ENCODE measurements around the gene CDH22.

Gene CDH22

DNA sequence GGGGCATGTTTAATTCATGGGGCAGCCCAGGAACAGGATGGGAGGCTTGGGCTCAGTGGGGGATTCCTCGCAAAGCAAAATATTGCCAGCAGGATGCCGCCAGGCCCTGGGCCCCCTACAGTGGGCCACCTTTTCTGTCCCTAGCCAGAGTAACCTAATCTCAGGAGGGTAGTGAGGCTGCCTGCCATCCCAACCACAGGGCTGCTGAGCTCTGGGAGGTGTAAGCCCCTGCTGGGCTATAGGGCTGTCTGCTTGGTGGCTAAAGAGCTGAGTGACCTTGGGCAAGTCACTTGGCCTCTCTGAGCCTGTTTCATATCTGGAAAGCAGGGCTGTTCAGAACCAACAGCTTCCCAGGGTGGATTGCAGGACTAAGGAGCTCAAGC, 35.7 kb upstream of the CDH22 start:
- TF ChIP-seq FOXP2 (optimal IDR thresholded peaks at IDR 0.05; ENCODE audit: borderline replicate concordance, extremely low read depth, extremely low read length, insufficient read depth): no peak
- TF ChIP-seq, protein P1, sequence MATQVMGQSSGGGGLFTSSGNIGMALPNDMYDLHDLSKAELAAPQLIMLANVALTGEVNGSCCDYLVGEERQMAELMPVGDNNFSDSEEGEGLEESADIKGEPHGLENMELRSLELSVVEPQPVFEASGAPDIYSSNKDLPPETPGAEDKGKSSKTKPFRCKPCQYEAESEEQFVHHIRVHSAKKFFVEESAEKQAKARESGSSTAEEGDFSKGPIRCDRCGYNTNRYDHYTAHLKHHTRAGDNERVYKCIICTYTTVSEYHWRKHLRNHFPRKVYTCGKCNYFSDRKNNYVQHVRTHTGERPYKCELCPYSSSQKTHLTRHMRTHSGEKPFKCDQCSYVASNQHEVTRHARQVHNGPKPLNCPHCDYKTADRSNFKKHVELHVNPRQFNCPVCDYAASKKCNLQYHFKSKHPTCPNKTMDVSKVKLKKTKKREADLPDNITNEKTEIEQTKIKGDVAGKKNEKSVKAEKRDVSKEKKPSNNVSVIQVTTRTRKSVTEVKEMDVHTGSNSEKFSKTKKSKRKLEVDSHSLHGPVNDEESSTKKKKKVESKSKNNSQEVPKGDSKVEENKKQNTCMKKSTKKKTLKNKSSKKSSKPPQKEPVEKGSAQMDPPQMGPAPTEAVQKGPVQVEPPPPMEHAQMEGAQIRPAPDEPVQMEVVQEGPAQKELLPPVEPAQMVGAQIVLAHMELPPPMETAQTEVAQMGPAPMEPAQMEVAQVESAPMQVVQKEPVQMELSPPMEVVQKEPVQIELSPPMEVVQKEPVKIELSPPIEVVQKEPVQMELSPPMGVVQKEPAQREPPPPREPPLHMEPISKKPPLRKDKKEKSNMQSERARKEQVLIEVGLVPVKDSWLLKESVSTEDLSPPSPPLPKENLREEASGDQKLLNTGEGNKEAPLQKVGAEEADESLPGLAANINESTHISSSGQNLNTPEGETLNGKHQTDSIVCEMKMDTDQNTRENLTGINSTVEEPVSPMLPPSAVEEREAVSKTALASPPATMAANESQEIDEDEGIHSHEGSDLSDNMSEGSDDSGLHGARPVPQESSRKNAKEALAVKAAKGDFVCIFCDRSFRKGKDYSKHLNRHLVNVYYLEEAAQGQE (IDR thresholded peaks at IDR 0.05; ENCODE audit: insufficient read depth in 1 of 2, low read depth in 2 of 2, low read length in 2 of 2): no peak
- TF ChIP-seq TAF1 (IDR thresholded peaks at IDR 0.05; ENCODE audit: borderline replicate concordance, insufficient read depth, low read length): no peak
- no peak for TF ChIP-seq POLR2AphosphoS5 (IDR thresholded peaks at IDR 0.05; ENCODE audit: low read depth, low read length)
- TF ChIP-seq SIN3A (IDR thresholded peaks at IDR 0.05; ENCODE audit: borderline replicate concordance, insufficient read depth, low read length): no peak

DNA sequence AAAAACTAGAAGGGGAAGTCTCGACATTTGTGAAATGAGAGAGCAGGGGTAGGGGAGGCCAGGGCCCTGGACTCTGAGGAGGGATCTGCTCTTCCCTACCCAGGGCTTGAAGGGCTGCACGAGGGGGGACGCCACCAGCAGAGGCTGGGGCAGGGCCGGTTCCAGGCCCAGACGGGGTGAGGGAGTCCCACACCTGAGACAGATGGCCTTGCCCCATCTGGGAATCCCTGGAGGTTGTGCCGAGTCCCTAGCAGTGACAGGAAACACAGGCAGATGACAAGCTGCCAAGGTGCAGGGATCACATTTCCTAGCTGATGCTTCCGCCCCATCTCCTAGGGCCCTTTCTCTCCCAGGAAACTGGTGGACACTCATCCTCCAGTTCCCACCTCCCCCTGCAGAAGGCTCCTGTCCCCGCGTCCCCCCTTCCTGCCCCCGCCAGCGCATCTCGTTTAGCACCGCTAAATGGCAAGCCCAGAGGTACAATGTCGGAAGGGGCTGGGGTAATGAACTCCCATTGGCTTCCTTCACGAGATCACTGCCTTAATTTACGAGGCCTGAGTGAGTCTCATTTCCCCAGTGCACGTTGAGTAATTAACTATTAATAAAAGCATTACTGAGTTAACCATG, 35.2 kb upstream of the CDH22 start:
- TF ChIP-seq, protein P1 (IDR thresholded peaks at IDR 0.05; ENCODE audit: insufficient read depth in 1 of 2, low read depth in 2 of 2, low read length in 2 of 2): no peak
- no peak for TF ChIP-seq FOXP2 (optimal IDR thresholded peaks at IDR 0.05; ENCODE audit: borderline replicate concordance, extremely low read depth, extremely low read length, insufficient read depth)
- TF ChIP-seq TAF1 (IDR thresholded peaks at IDR 0.05; ENCODE audit: borderline replicate concordance, insufficient read depth, low read length): no peak
- TF ChIP-seq SIN3A (IDR thresholded peaks at IDR 0.05; ENCODE audit: borderline replicate concordance, insufficient read depth, low read length): no peak
- TF ChIP-seq POLR2AphosphoS5 (IDR thresholded peaks at IDR 0.05; ENCODE audit: low read depth, low read length): no peak

DNA sequence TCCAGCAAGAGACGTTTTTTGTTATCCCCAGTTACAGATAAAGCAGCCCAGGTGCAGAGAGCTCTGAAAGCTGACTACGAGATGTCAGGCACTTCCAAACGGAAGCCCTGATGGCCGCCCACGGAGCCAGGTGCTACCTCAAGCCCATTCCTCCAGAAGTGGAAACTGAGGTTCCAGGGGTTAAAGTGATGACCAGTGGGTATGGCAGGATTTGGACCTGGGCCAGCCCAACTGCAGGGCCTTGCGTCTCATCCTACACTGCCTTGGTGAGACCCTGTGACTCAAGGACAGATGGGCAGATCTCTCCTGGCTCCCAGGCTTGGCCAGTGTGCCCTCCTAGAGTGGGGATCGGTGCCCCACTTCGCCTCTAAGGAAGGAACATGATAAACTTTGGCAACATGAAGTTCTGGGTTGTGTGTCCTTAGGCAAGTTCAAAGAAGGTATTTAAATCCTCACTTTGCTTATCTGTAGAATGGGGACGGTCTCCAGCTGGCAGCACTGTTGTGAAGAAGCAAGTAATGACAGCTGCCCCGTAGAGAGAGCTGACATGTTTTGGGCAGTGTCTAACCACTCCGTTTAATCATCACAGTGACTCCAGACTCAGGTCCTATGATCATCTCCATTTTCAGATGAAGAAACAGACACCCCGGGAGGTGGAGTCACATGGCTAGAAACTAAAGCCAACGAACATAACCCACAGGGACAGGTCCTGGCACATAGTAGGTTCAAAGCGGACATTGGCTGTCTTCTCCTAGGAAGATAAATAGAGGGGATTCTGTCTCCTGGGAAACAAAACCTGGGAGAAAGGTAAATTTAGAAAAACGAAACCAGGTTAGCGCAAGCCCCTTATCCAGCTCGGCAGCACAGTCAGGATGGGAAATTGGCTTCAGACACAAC, 34.4 kb upstream of the CDH22 start:
- TF ChIP-seq, protein P1 (IDR thresholded peaks at IDR 0.05; ENCODE audit: insufficient read depth in 1 of 2, low read depth in 2 of 2, low read length in 2 of 2): no peak
- no peak for TF ChIP-seq POLR2AphosphoS5 (IDR thresholded peaks at IDR 0.05; ENCODE audit: low read depth, low read length)
- no peak for TF ChIP-seq FOXP2 (optimal IDR thresholded peaks at IDR 0.05; ENCODE audit: borderline replicate concordance, extremely low read depth, extremely low read length, insufficient read depth)
- no peak for TF ChIP-seq TAF1 (IDR thresholded peaks at IDR 0.05; ENCODE audit: borderline replicate concordance, insufficient read depth, low read length)
- TF ChIP-seq SIN3A (IDR thresholded peaks at IDR 0.05; ENCODE audit: borderline replicate concordance, insufficient read depth, low read length): no peak

DNA sequence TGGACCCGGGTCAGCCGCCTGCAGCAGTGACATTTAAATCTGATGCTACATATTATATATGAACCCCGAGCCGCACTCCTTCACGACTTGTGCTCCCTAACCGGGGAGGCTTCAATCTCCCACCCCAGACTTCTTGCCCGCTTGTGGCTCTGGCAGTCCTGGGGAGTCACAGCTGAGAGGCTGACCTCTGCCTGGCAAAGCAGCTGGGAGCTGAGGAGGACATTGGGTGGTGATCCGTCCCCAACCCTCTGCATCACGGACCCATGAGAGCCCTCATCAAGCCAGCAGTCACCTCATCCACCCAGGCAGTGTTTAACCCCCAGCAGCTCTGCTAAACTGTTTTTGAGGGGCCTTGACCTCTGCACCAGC, 33.7 kb upstream of the CDH22 start:
- TF ChIP-seq, protein P1 (IDR thresholded peaks at IDR 0.05; ENCODE audit: insufficient read depth in 1 of 2, low read depth in 2 of 2, low read length in 2 of 2): no peak
- TF ChIP-seq FOXP2 (optimal IDR thresholded peaks at IDR 0.05; ENCODE audit: borderline replicate concordance, extremely low read depth, extremely low read length, insufficient read depth) (no peak), POLR2AphosphoS5 (IDR thresholded peaks at IDR 0.05; ENCODE audit: low read depth, low read length) (no peak), TAF1 (IDR thresholded peaks at IDR 0.05; ENCODE audit: borderline replicate concordance, insufficient read depth, low read length) (no peak), SIN3A (IDR thresholded peaks at IDR 0.05; ENCODE audit: borderline replicate concordance, insufficient read depth, low read length) (no peak)
